ENCODE data around the gene EIPR1.

DNA sequence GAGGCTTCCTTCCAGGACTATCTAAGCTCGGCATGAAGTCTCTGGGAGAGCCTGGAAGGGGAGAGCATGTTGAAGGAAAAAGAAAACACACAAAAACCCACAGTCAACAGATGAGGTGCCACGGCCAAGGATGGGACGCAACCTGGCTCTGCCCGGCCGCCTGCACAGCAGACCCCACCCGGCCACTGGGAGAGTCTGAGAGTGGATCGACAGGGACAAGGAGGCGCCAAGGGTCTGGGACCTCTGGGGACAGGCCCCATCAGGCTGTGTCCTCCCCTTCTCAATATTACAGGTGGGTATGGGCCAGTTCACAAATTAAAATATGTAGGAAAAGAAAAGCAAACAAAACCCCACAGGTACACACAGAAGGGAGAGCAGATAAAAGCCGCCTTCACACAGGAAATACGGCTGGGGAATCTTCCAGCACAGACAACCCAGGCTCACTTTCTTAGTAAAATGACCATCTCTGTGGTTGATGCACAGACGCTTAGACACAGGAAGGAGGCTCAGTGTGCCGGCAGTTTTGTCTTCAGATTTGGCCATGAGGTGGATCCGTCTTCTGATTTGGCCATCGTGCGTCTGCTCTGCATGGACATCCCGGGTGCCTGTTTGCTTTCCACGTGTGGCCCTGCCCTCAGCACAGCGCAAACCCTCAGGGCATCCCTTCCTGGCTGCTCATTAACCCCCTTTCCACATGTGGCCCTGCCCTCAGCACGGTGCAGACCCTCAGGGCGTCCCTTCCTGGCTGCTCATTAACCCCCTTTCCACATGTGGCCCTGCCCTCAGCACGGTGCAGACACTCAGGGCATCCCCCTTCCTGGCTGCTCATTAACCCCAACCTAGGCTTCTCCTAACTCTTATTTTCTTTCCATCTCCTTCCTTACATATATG, 138.4 kb downstream of the EIPR1 start:
- TF ChIP-seq, protein P1, sequence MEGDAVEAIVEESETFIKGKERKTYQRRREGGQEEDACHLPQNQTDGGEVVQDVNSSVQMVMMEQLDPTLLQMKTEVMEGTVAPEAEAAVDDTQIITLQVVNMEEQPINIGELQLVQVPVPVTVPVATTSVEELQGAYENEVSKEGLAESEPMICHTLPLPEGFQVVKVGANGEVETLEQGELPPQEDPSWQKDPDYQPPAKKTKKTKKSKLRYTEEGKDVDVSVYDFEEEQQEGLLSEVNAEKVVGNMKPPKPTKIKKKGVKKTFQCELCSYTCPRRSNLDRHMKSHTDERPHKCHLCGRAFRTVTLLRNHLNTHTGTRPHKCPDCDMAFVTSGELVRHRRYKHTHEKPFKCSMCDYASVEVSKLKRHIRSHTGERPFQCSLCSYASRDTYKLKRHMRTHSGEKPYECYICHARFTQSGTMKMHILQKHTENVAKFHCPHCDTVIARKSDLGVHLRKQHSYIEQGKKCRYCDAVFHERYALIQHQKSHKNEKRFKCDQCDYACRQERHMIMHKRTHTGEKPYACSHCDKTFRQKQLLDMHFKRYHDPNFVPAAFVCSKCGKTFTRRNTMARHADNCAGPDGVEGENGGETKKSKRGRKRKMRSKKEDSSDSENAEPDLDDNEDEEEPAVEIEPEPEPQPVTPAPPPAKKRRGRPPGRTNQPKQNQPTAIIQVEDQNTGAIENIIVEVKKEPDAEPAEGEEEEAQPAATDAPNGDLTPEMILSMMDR (IDR thresholded peaks at IDR 0.05) = no peak
- TF ChIP-seq, protein P2, sequence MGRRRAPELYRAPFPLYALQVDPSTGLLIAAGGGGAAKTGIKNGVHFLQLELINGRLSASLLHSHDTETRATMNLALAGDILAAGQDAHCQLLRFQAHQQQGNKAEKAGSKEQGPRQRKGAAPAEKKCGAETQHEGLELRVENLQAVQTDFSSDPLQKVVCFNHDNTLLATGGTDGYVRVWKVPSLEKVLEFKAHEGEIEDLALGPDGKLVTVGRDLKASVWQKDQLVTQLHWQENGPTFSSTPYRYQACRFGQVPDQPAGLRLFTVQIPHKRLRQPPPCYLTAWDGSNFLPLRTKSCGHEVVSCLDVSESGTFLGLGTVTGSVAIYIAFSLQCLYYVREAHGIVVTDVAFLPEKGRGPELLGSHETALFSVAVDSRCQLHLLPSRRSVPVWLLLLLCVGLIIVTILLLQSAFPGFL (CRISPR knock-in tag; IDR thresholded peaks at IDR 0.05; ENCODE audit: borderline replicate concordance) = no peak
- TF ChIP-seq OVOL2 (CRISPR knock-in tag; IDR thresholded peaks at IDR 0.05; ENCODE audit: borderline replicate concordance) = no peak
- TF ChIP-seq, protein P3, sequence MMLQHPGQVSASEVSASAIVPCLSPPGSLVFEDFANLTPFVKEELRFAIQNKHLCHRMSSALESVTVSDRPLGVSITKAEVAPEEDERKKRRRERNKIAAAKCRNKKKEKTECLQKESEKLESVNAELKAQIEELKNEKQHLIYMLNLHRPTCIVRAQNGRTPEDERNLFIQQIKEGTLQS (CRISPR knock-in tag; conservative IDR thresholded peaks at IDR 0.05) = no peak
